HG03135 (cell line): ENCODE data around the gene SYT8.

Source experiments
- ATAC-seq: cut with Tn5 transposase; IDR thresholded peaks from one replicate; pipeline ENCODE4 v1.9.1; 2021; ENCODE audit warnings: mild to moderate bottlenecking, moderate library complexity; ENCODE audit not compliant: unreplicated experiment

Gene SYT8

GRCh38 chr11:1817000-1817399 lies 17.8 kb upstream of the SYT8 start:
- ATAC-seq = no peak

DNA sequence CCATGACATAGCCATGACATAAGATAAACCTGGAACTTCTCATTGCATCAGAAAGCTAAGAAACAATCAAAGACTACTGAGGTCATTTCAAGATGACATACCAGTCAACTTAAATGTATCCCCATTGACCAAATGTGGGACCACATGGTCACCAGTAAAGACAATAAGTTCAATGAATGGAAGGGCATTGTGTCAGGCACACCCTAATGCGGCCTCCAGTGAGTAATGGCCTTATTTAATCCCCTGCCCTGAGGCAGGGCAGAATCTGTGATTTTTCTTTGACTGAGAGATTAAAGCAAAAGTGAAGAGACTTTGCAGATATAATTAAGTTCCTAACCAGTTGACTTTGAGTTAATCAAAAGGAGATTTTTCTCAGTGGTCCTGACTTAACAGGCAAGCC lies 17.3 kb upstream of the SYT8 start:
- no peak for ATAC-seq

DNA sequence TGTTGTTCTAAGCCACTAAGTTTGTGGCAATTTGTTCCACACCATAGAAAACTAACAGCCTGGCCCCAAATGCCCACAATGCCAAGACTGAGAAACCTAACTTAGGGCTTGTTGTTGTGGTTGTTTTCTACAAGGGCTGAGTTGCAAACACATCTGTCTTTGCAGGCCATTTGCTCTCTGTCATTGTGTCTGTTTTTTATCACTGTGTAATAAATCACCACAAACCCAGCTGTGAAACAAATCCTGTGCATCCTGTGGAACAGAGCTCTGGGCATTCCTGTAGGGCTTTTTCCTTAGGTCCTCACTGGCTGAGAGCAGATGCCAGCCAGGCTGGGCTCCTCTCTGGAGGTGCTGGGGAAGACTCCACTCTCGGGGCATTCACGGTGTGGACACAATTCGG lies 15.7 kb upstream of the SYT8 start:
- no peak for ATAC-seq

DNA sequence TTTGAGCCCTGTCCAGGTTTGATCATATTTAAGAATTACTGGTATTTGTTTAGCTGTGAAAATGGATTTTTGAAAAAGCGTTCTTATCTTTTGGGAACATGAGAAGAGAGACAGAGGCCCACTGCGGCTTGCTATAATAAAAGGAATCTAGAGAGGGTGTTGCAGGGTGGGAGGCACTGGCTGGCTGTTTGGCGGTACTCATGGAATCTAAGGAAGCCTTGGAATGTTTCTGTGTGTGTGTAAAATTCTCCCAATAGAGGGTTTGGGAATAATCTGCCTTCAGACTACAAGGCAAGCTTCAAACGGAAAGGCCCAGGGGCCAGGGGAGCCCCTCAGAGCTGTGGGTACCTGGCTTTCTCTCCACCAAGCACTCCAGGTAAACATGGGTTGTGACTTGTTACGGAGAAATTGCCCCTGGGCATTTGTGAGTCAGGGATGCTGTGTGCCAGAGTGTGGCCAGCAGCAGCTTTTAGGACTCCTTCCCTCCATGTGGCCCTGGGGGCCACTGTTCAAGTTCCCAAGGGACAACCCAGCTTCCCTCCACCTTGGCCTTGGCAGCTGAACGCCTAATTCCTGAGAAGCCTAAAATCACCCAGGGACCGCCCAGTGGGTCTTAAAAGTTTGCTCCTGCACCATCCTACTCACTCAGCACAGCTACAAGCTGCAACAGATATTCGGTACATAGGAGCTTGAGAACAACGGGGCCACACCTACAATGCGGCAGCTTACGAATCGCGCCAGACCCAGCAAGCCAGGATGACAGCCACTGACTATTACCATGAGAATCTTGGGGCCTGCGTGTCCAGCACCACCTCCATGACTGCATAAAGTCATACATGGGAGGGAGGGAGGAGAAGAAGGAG lies 14.1 kb upstream of the SYT8 start:
- no peak for ATAC-seq

GRCh38 chr11:1821562-1821961 lies 13.2 kb upstream of the SYT8 start:
- ATAC-seq = no peak

- ATAC-seq = no peak
Observed at GRCh38 chr11:1822648-1823375, 12.0 kb upstream of the SYT8 start.

GRCh38 chr11:1823376-1824220 lies 11.2 kb upstream of the SYT8 start:
- no peak for ATAC-seq

- no peak for ATAC-seq
Observed at GRCh38 chr11:1824221-1825038, 10.4 kb upstream of the SYT8 start.

- no peak for ATAC-seq
Observed at GRCh38 chr11:1825039-1825740, 9.6 kb upstream of the SYT8 start.

DNA sequence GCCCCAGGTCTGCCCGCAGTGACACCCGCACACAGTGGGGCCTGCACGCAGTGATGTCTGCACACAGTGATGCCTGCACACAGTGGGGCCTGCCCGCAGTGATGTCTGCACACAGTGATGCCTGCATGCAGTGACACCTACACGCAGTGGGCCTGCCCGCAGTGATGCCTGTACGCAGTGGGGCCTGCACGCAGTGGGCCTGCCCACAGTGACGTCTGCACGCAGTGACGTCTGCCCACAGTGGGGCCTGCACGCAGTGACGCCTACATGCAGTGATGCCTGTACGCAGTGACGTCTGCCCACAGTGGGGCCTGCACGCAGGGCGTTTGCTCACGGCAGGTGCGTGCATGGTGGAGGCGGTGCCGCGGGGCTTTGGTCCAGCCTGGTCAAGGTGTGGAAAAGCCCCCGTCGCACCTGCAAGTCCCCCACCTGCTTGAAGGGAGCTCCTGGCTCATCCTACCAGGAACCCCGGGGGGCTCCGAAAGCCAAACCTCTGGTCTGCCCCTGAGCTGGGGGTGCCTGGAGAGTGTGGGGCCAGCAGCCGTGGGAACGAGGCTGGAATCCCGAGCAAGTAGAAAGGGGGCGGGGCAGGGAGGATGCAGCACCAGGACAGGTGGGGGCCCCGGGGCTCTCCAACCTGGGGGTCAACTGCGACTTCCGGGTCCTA lies 8.9 kb upstream of the SYT8 start:
- ATAC-seq = no peak

GRCh38 chr11:1826552-1827094 lies 8.2 kb upstream of the SYT8 start:
- ATAC-seq = no peak

GRCh38 chr11:1827095-1827813 lies 7.5 kb upstream of the SYT8 start:
- ATAC-seq = no peak

- no peak for ATAC-seq
Observed at GRCh38 chr11:1827931-1828330, 6.9 kb upstream of the SYT8 start.

DNA sequence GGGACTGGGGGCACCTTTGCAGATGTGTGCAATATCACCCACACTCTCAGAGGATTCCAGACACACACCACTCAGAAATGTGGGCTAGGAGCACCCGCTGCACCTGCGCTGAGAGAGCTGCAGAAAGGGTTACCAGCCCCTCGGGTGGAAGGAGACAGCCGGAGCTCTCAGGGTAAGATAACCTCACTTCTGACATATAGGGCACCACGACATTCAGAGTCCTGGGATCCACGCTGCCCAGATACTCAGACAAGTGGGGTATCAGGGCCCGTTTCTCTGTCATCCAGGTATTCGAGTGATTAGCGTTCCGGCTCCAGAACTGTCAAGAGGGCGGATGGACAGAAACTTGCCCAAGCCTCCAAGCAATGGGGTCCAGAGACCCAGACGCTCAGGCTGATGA lies 6.2 kb upstream of the SYT8 start:
- ATAC-seq = no peak

DNA sequence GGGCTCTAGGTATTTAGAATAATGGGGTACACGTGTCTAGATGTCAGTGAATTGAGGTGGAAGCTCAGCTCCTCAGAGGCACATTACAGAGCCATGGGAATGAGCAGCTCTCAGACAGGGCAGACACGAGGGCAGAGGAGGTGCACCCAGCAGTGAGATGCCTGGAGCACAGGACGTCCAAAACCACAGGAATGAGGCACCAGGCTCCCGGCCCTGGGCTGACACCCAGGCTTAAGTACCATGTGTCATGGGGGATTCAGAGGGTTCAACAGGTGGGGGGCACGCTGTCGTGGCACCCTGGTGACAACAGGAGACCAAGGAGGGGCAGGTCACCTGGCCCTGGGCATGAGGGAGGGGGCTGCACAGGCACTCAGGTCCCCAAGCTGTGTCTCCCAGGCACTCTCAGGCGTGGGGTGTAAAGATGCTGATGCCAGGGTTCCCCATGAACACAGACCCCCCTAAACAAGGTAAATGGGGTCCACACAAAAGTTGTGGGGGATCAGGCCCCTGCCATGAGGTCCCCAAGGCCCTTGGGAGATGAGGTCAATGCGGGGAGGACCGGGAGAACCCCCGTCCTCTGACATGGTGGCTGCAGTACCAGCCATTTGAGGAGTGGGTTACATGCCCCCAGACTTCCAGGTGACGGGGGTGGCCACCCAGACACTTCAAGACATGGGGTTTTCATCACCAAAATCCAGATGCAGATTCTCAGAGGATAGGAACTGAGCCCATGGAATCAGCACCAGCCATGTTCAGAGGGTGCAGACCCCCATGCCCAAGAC lies 5.6 kb upstream of the SYT8 start:
- ATAC-seq = no peak

DNA sequence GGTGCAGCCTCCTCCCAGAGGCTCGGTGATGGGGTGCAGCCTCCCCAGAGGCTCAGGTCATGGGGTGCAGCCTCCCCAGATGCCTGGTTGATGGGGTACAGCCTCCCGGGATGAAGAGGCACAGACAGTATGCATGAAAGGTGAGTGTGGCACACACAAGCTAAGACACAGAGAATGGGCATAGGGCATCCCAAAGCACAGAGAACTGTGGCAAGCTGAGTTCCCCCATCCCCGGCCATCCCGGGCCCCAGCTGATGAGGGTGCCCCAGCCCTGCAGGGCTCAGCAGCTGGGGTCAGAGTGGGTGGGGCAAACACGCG lies 4.8 kb upstream of the SYT8 start:
- ATAC-seq = no peak

DNA sequence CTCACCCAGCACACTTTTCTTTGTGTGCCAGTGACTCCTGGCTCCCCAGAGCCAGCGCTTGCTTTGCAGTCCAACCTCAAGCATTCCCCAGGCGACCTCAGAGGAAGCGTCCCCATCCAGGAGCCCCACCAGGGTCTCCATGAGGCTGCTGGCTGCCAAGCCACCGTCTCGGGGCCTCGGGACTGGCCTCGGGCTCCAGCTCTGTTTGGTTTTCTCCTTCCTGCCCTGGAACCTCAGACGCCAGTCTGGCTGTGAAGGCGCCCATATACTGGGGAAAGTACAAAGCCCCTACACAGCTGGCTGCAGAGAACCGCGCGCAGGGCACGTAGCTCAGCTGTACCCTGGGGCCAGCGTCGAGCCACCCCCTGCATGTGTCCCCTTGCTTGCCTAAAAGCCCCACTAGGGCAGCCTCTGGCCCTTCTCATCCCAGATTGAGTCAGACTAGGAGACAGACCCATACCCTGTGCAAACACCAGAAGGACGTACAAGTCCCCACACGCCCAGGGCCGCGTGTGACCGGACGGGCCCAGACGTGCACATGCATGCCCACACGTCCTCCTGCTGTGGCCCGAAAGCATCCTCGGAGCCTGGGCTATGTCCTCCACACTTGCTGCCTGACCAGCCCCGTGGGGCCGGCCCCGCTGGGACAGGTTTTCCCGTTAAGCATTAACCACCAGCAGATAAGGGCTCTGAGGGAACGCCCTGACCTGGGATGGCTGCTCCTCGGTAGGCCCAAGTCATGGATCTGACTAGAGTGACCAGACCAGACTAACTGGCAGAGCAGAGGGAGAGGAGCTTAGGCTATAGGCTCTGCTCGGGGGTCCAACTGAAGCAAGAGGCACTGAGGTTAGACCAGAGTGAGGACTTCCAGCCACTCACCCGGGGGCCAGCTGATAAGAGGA lies 4.2 kb upstream of the SYT8 start:
- no peak for ATAC-seq
